ENCODE data around the gene IVD.

IVD gene

GRCh38 chr15:40410476-40410875 is 4.9 kb downstream of the IVD start:
- Histone ChIP-seq H2AFZ (ENCODE audit: low read length) (no peak overlapping the region), H3K4me2 (ENCODE audit: low read depth, low read length, poor library complexity, severe bottlenecking) (peak overlapping the region; percentile 16), H3K4me1 (ENCODE audit: insufficient read depth, low read length, poor library complexity, severe bottlenecking) (peaks cover 27% of the 10 kb centered on the region), H3K27me3 (ENCODE audit: insufficient read depth, low read length, poor library complexity, severe bottlenecking) (no peaks in the 10 kb centered on the region), H3F3A (ENCODE audit: low read depth) (no peaks in the 10 kb centered on the region), H3K9me2 (replicated peaks; ENCODE audit: low read depth, low read length) (no peaks in the 10 kb centered on the region), H3K4me3 (ENCODE audit: low read length, poor library complexity, severe bottlenecking) (no peak overlapping the region), H3K9me3 (ENCODE audit: insufficient read depth, low read depth, low read length) (no peaks in the 10 kb centered on the region), H3K79me2 (ENCODE audit: insufficient read depth, low read length) (peaks cover 64% of the 10 kb centered on the region), H3K36me3 (ENCODE audit: insufficient read depth, low read length) (peaks cover 50% of the 10 kb centered on the region), H3K9ac (ENCODE audit: low read depth, low read length, poor library complexity, severe bottlenecking) (no peak overlapping the region), H4K20me1 (ENCODE audit: insufficient read depth, low read length, poor library complexity, severe bottlenecking) (peaks cover 45% of the 10 kb centered on the region)
- TF ChIP-seq EZH2phosphoT487 (IDR thresholded peaks at IDR 0.05; ENCODE audit: borderline replicate concordance), result no peak

- Histone ChIP-seq H3K4me2 (ENCODE audit: low read depth, low read length, poor library complexity, severe bottlenecking) (no peak overlapping the region), H3K4me1 (ENCODE audit: insufficient read depth, low read length, poor library complexity, severe bottlenecking) (peaks cover 24% of the 10 kb centered on the region), H3K36me3 (ENCODE audit: insufficient read depth, low read length) (peaks cover 60% of the 10 kb centered on the region), H3K9ac (ENCODE audit: low read depth, low read length, poor library complexity, severe bottlenecking) (no peak overlapping the region), H3F3A (ENCODE audit: low read depth) (no peaks in the 10 kb centered on the region), H3K79me2 (ENCODE audit: insufficient read depth, low read length) (peaks cover 48% of the 10 kb centered on the region), H3K9me2 (replicated peaks; ENCODE audit: low read depth, low read length) (no peaks in the 10 kb centered on the region), H2AFZ (ENCODE audit: low read length) (no peak overlapping the region), H3K9me3 (ENCODE audit: insufficient read depth, low read depth, low read length) (no peaks in the 10 kb centered on the region), H3K27me3 (ENCODE audit: insufficient read depth, low read length, poor library complexity, severe bottlenecking) (no peaks in the 10 kb centered on the region), H4K20me1 (ENCODE audit: insufficient read depth, low read length, poor library complexity, severe bottlenecking) (peaks cover 33% of the 10 kb centered on the region), H3K4me3 (ENCODE audit: low read length, poor library complexity, severe bottlenecking) (no peak overlapping the region)
- TF ChIP-seq EZH2phosphoT487 (IDR thresholded peaks at IDR 0.05; ENCODE audit: borderline replicate concordance) (no peak), CTCF (conservative IDR thresholded peaks at IDR 0.05; ENCODE audit: low read length) (no peak)
Observed at GRCh38 chr15:40412095-40412759, 6.6 kb downstream of the IVD start.

- Histone ChIP-seq H3K79me2 (ENCODE audit: insufficient read depth, low read length) (peaks cover 40% of the 10 kb centered on the region), H4K20me1 (ENCODE audit: insufficient read depth, low read length, poor library complexity, severe bottlenecking) (peaks cover 24% of the 10 kb centered on the region), H3K4me3 (ENCODE audit: low read length, poor library complexity, severe bottlenecking) (no peak overlapping the region), H3K9ac (ENCODE audit: low read depth, low read length, poor library complexity, severe bottlenecking) (no peak overlapping the region), H3K9me2 (replicated peaks; ENCODE audit: low read depth, low read length) (no peaks in the 10 kb centered on the region), H3K9me3 (ENCODE audit: insufficient read depth, low read depth, low read length) (no peaks in the 10 kb centered on the region), H2AFZ (ENCODE audit: low read length) (no peak overlapping the region), H3K4me2 (ENCODE audit: low read depth, low read length, poor library complexity, severe bottlenecking) (no peak overlapping the region), H3K4me1 (ENCODE audit: insufficient read depth, low read length, poor library complexity, severe bottlenecking) (peaks cover 16% of the 10 kb centered on the region), H3K27me3 (ENCODE audit: insufficient read depth, low read length, poor library complexity, severe bottlenecking) (no peaks in the 10 kb centered on the region), H3F3A (ENCODE audit: low read depth) (no peaks in the 10 kb centered on the region), H3K36me3 (ENCODE audit: insufficient read depth, low read length) (peaks cover 63% of the 10 kb centered on the region)
- TF ChIP-seq CTCF (conservative IDR thresholded peaks at IDR 0.05; ENCODE audit: low read length) (no peak), EZH2phosphoT487 (IDR thresholded peaks at IDR 0.05; ENCODE audit: borderline replicate concordance) (no peak)
Observed at GRCh38 chr15:40413036-40413435, 7.4 kb downstream of the IVD start.

- Histone ChIP-seq H3K4me3 (ENCODE audit: low read length, poor library complexity, severe bottlenecking) (no peak overlapping the region), H3K36me3 (ENCODE audit: insufficient read depth, low read length) (peaks cover 67% of the 10 kb centered on the region), H3K79me2 (ENCODE audit: insufficient read depth, low read length) (peaks cover 23% of the 10 kb centered on the region; the same call in 1 of the 2 replicates)
Observed at GRCh38 chr15:40414816-40415215, 9.2 kb downstream of the IVD start.

More at GRCh38 chr15:40414816-40415215, 9.2 kb downstream of the IVD start:
- Histone ChIP-seq H4K20me1 (ENCODE audit: insufficient read depth, low read length, poor library complexity, severe bottlenecking) (peaks cover 9% of the 10 kb centered on the region), H3K4me2 (ENCODE audit: low read depth, low read length, poor library complexity, severe bottlenecking) (no peak overlapping the region), H3K9me3 (ENCODE audit: insufficient read depth, low read depth, low read length) (no peaks in the 10 kb centered on the region), H3K9me2 (replicated peaks; ENCODE audit: low read depth, low read length) (no peaks in the 10 kb centered on the region), H3K27me3 (ENCODE audit: insufficient read depth, low read length, poor library complexity, severe bottlenecking) (no peaks in the 10 kb centered on the region), H2AFZ (ENCODE audit: low read length) (no peak overlapping the region), H3K9ac (ENCODE audit: low read depth, low read length, poor library complexity, severe bottlenecking) (no peak overlapping the region), H3F3A (ENCODE audit: low read depth) (no peaks in the 10 kb centered on the region), H3K4me1 (ENCODE audit: insufficient read depth, low read length, poor library complexity, severe bottlenecking) (peaks cover 11% of the 10 kb centered on the region)
- TF ChIP-seq EZH2phosphoT487 (IDR thresholded peaks at IDR 0.05; ENCODE audit: borderline replicate concordance) (no peak), CTCF (conservative IDR thresholded peaks at IDR 0.05; ENCODE audit: low read length) (no peak)
